GM18873 (cell line): Measurements from ENCODE around the gene DPP6.

Experiments
- ATAC-seq: cut with Tn5 transposase; IDR thresholded peaks from one replicate; pipeline ENCODE4 v1.9.1; 2021; ENCODE audit warnings: mild to moderate bottlenecking, moderate library complexity, moderate number of reproducible peaks; ENCODE audit not compliant: unreplicated experiment, low FRiP score

The DPP6 gene

GRCh38 chr7:154204046-154204445 lies 151.8 kb downstream of the DPP6 start:
- no peak for ATAC-seq

- ATAC-seq: no peak
Measured at GRCh38 chr7:154212861-154213260, 160.7 kb downstream of the DPP6 start.

- ATAC-seq: no peak
Measured at GRCh38 chr7:154217688-154218340, 165.6 kb downstream of the DPP6 start.

GRCh38 chr7:154231732-154232131 lies 179.5 kb downstream of the DPP6 start:
- no peak for ATAC-seq

GRCh38 chr7:154232700-154233099 lies 180.5 kb downstream of the DPP6 start:
- ATAC-seq: no peak

DNA sequence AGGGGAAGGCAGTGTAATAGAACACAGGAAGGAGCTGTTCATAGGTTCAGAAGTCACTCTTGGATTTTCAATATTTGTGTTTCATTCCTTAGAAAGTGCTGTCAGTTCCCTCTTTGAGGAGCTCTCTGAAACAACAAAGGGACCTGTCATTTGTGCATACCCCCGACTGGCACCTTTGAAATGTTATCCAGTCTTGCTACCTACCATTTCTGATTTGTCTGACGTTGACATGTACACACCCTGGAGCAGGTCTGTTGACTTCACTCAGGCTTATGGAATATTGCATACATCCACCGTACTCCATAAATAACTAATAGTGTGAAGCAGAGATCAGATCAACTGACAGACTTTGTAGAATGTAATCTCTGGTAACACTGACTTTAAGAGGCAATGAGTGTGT lies 189.8 kb downstream of the DPP6 start:
- no peak for ATAC-seq

DNA sequence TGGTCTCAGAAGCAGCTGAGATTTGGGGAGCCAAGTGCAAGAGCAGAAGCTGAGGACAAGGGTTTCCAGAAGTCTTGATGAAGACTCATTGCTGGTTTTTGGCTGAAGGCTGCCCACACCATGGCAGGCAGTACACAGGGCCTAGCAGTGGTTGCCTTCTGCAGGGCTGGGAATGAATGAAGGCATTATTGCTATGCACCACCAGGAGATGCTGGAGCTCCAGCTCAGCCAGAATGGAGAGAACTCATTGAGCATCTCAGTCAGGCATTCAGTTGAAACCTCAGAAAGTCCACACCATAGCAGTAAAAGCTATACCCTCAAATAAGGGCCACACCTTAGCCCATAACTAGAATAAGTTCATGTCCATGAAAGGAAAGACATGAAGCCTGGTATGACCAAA lies 190.5 kb downstream of the DPP6 start:
- no peak for ATAC-seq

GRCh38 chr7:154252046-154252445 lies 199.8 kb downstream of the DPP6 start:
- ATAC-seq: no peak

- no peak for ATAC-seq
Measured at GRCh38 chr7:154253810-154254209, 201.6 kb downstream of the DPP6 start.

DNA sequence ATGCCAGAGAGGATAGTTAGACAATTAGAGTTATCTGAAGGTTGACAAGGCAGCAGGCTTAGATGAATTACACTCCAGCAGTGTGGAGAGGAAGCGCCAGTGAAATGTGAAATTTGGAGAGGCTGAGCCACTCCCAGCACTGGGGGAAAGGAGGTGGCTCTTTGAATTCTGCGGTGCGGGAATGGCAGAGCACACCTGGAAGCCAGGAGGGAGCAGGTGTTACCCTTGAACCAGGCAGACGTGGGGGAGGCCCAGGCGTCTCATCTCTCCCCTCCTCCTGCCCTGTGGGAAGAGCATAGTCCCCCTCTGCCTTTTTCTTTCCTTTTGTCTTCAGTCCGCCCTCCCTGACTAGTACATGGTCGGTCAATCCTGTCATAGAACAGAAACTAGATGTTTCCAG lies 203.1 kb downstream of the DPP6 start:
- ATAC-seq: no peak

DNA sequence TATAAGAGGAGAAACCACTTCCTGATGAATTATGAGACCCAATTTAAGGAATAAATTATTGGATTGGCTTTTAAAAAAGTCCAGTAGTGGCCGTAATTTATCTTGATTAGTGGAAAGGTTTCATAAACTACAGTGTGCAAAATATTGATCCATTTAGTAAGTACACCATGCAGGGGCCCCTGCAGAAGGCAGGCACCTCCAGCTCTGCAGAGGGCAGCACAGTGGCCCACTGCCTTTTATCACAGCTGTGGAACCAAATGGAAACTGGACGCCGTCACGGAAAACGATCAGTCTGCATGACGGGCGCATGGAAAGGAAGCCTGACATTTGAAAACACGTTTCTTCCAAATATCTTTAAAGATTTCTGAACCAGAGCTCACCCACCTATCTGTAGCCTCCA lies 204.0 kb downstream of the DPP6 start:
- no peak for ATAC-seq

- no peak for ATAC-seq
Measured at GRCh38 chr7:154259396-154259795, 207.2 kb downstream of the DPP6 start.

DNA sequence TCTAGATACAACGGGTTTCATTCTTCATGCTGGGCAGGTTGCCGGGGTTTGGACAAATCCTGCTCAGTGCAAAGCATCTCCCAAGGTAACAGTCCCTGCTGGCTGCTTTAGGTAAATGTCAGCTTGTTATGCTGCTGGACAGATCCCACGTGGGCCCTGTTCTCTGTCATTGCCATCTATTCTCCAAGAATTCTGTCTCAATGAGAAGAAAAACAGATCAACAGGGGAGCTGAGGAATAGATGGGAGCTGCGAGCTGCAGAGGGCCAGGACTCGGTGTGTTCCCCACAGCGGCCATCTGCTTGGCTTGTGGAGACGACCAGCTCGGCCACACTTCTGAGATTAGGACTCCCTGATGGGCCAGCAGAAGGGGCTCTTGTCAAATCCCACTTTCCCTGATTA lies 235.2 kb downstream of the DPP6 start:
- ATAC-seq: no peak

- no peak for ATAC-seq
Measured at GRCh38 chr7:154289119-154289518, 236.9 kb downstream of the DPP6 start.

DNA sequence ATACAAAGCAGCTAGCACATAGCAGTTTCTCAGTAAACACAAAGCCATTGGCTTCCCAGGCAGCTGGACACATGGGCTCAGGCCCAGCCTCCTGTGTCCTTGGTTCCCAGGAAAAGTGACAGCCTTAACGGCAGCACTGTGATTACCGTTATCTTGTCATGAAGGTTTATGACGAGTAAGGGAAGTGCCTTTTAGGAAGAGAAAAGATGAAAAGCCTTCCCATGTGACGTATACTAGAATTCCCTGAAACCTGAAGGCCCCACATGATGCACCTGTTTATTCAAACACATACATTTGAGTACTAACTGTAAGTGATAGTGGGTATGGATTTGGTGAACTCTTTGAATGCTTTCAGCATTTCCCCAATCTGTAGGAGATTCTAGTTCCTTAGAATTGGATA lies 244.2 kb downstream of the DPP6 start:
- no peak for ATAC-seq

GRCh38 chr7:154299736-154300135 lies 247.5 kb downstream of the DPP6 start:
- no peak for ATAC-seq

GRCh38 chr7:154302380-154302779 lies 250.2 kb downstream of the DPP6 start:
- no peak for ATAC-seq

DNA sequence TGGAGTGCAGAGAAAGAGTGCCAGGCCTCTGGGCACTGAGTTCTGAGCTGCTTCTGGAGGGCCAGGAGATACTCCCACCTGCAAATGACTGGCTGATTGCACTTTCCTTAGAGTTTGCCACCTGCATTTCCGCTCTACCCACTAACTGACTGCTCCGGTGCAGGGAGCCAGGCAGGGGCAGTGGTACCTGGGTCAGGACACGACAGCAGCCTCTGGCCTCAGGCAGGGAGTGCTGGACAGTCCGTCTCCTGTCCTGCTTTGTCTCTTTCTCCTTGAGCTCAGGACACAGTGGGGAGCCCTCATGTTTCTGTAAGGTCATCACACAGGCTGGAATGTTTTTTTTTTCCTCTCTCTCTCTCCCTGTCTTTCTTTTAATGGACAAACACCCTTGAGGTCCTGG lies 252.0 kb downstream of the DPP6 start:
- no peak for ATAC-seq

- no peak for ATAC-seq
Measured at GRCh38 chr7:154304740-154305700, 252.8 kb downstream of the DPP6 start.

GRCh38 chr7:154306036-154306435 lies 253.8 kb downstream of the DPP6 start:
- ATAC-seq: no peak

DNA sequence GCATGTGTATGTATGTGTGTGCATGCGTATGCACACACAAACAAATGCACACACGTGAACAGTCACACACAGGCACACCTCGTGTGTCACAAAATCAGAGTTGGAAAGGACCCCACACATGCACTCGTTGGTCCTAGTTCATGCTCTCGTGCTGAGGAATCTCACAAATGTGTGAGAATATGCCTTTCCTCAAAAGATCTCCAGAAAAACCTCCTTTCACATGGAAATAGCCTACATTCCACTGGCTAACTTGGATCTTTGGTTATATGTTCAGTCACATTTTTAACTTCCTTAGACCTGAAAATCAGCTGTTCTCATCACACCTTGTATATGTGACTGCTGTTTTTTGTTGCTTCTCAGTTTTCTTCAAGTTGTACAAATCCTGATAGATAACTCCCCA lies 256.7 kb downstream of the DPP6 start:
- ATAC-seq: no peak

- no peak for ATAC-seq
Measured at GRCh38 chr7:154310114-154310513, 257.9 kb downstream of the DPP6 start.
